T-helper 17 cell (primary cell): Measurements from ENCODE around the gene ANKRD7. TPM values are rescaled to one million over a fixed set of nuclear protein-coding genes. Genes with fewer than 3 reads are reported as not detected.

Experiments
- ATAC-seq: fragments of 150-1000 bp; cut with Tn5 transposase; 2 replicates; pipeline ENCODE4 v1.10.0; 2021; ENCODE audit warnings: mild to moderate bottlenecking, moderate library complexity
- DNase-seq, 3 donors: peaks; one replicate each; pipeline versions ENCODE4 v3.0.0 to v3.0.0-alpha.2; 2020 to 2021
- H3K9me3 ChIP-seq: one replicate; pipeline ENCODE4 v1.7.0; 2013; ENCODE audit warnings: low read length, mild to moderate bottlenecking; ENCODE audit not compliant: control insufficient read depth, poor library complexity, severe bottlenecking
- H3K27ac Mint-ChIP-seq: one replicate; pipeline ENCODE4 v1.8.0; 2022; ENCODE audit warnings: mild to moderate bottlenecking, moderate library complexity, mixed read lengths
- H3K27me3 Mint-ChIP-seq: one replicate; pipeline ENCODE4 v1.8.0; 2022; ENCODE audit warnings: mixed read lengths
- H3K36me3 Mint-ChIP-seq: one replicate; pipeline ENCODE4 v1.8.0; 2022; ENCODE audit warnings: low read depth, mixed read lengths
- H3K4me1 Mint-ChIP-seq: one replicate; pipeline ENCODE4 v1.8.0; 2022; ENCODE audit warnings: mild to moderate bottlenecking, mixed read lengths
- H3K4me3 Mint-ChIP-seq: one replicate; pipeline ENCODE4 v1.8.0; 2022; ENCODE audit warnings: mild to moderate bottlenecking, moderate library complexity, mixed read lengths
- total RNA-seq, 4 donors: library from RNA in 2 of 4; stranded (reverse) in 2 of 4; gene quantifications; one replicate each; pipeline ENCODE4 v1.2.3 and lab custom pipeline; 2022 to 2026

The ANKRD7 gene
- total RNA-seq, result under 1 TPM in 1 of 2 donors, not detected in 1; 0.47 TPM
- 0 to 0.15 reads per million in 2 donors for total RNA-seq (lab: John Stamatoyannopoulos, UW)

- peaks cover 7% of the 10 kb centered on the region for H3K27me3 Mint-ChIP-seq
- no peaks in the 10 kb centered on the region for H3K4me1 Mint-ChIP-seq
- DNase-seq (no peak), ATAC-seq (no peak)
- no peak within 1 kb of the TSS for H3K27ac Mint-ChIP-seq
- no peaks in the 10 kb centered on the region for H3K9me3 ChIP-seq
- H3K36me3 Mint-ChIP-seq, result no peaks in the 10 kb centered on the region
- no peak within 1 kb of the TSS for H3K4me3 Mint-ChIP-seq
Measured at GRCh38 chr7:118224521-118224920, at the start of gene ANKRD7. ANKRD7 (plus strand) TSS chr7:118224704; CDS start chr7:118224831, 127 bp downstream.

- DNase-seq (no peak), ATAC-seq (no peak)
- Mint-ChIP-seq H3K4me1 (peaks cover 2% of the 10 kb centered on the region), H3K36me3 (no peaks in the 10 kb centered on the region), H3K4me3 (no peak overlapping the region), H3K27ac (no peak overlapping the region), H3K27me3 (peaks cover 20% of the 10 kb centered on the region)
- no peaks in the 10 kb centered on the region for H3K9me3 ChIP-seq
Measured at GRCh38 chr7:118175740-118176139, 48.8 kb upstream of the ANKRD7 start.

DNA sequence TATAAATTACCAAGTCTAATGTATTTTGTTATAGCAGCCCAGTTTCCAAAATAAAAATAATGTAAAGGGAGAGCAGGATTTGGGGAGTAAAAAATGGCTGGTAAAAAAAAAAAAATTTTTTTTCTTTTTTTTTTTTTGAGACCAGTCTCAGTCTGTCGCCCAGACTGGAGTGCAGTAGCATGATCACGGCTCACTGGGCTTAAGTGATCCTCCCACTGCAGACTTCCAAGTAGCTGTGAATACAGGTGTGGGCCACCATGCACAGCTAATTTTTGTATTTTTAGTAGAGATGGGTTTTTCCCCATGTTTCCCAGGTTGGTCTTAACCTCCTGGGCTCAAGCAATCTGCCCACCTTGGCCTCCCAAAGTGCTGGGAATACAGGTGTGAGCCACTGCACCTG is 45.3 kb upstream of the ANKRD7 start:
- ATAC-seq, result no peak
- no peaks in the 10 kb centered on the region for H3K9me3 ChIP-seq
- DNase-seq, result no peak
- Mint-ChIP-seq H3K4me3 (no peak overlapping the region), H3K4me1 (peaks cover 7% of the 10 kb centered on the region), H3K36me3 (peaks cover 3% of the 10 kb centered on the region), H3K27ac (no peak overlapping the region), H3K27me3 (peaks cover 3% of the 10 kb centered on the region)

GRCh38 chr7:118182593-118183427 is 41.7 kb upstream of the ANKRD7 start:
- peaks cover 6% of the 10 kb centered on the region for H3K36me3 Mint-ChIP-seq
- H3K4me3 Mint-ChIP-seq, result peak overlapping the region; percentile 96
- H3K27ac Mint-ChIP-seq, result peak overlapping the region; percentile 97
- DNase-seq, result no peak
- peaks cover 26% of the 10 kb centered on the region for H3K4me1 Mint-ChIP-seq
- H3K27me3 Mint-ChIP-seq, result no peaks in the 10 kb centered on the region
- no peaks in the 10 kb centered on the region for H3K9me3 ChIP-seq
- no peak for ATAC-seq

GRCh38 chr7:118183428-118183785 is 41.1 kb upstream of the ANKRD7 start:
- H3K27ac Mint-ChIP-seq, result peak overlapping the region; percentile 97
- H3K9me3 ChIP-seq, result no peaks in the 10 kb centered on the region
- H3K27me3 Mint-ChIP-seq, result no peaks in the 10 kb centered on the region
- peaks cover 26% of the 10 kb centered on the region for H3K4me1 Mint-ChIP-seq
- H3K36me3 Mint-ChIP-seq, result peaks cover 6% of the 10 kb centered on the region
- H3K4me3 Mint-ChIP-seq, result peak overlapping the region; percentile 96
- ATAC-seq, result peak; percentile 12
- no peak for DNase-seq

DNA sequence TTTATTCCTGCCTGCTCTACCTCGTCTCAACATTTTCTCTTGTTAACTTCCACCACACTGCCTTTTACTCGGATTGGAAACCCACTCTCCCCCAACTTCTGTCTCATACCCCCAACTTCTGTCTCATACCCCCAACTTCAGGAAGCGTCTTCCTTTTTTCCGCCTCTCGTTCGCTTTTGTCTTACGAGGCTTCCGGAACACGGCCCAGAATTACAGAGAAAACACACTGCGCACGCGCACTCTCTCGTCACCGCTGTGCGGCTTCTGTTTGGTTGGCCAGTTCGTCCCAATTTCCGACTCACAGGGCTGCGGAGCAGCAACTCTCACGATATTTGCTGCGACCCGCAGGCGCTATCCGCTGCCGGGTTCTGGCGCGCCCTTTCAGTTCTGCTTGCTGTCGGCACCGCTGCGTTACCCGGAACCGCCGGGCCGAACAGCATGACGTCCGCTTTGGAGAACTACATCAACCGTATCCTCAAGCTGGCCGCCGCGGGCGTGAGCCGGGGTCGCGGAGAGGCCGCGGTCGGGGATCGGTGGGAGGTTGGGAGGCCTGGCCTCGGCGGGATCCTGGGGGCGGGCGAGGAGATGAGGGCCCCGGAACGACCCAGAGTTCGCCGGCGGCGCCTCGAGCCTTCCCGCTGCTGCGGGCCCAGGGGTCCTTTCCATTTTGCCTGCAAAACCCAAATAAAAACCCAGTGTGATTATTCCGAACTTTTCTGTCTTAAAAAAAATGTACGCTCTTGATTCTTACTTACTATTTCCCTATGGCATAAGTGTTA is 40.5 kb upstream of the ANKRD7 start, which contains the start of gene LSM8:
TSS of gene LSM8 (plus strand) at position 379 of the 779 bp plus-strand sequence. CDS start at position 439, 60 bp downstream.
- Mint-ChIP-seq H3K4me1 (peaks cover 26% of the 10 kb centered on the region), H3K36me3 (peaks cover 6% of the 10 kb centered on the region), H3K27me3 (no peaks in the 10 kb centered on the region), H3K4me3 (peak within 1 kb of the TSS; percentile 96), H3K27ac (peak within 1 kb of the TSS; percentile 97)
- peak; percentile 98 for ATAC-seq
- DNase-seq, result peak; percentile 90 to 95 (median 94)
- H3K9me3 ChIP-seq, result no peaks in the 10 kb centered on the region

DNA sequence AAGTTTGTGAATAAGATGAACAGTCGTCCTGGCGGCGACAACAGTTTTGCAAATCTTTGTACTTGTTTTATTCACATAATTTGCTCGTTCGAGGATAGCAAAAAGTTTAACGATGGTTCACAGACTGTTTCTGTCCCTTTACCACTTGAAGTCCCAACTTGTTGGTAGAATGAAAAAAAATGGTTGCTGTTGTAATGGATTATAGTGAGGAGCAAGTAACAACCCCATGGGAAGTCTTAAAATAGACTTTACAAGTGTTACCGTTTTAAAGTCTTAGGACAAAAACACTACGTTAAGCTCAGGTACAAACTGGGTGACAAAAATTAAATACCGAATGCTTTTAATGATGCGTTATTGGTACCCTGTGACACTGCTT is 40.0 kb upstream of the ANKRD7 start:
- DNase-seq, result no peak
- no peaks in the 10 kb centered on the region for H3K9me3 ChIP-seq
- peaks cover 26% of the 10 kb centered on the region for H3K4me1 Mint-ChIP-seq
- peak overlapping the region; percentile 97 for H3K27ac Mint-ChIP-seq
- no peak for ATAC-seq
- peak overlapping the region; percentile 96 for H3K4me3 Mint-ChIP-seq
- H3K27me3 Mint-ChIP-seq, result no peaks in the 10 kb centered on the region
- H3K36me3 Mint-ChIP-seq, result peaks cover 6% of the 10 kb centered on the region

DNA sequence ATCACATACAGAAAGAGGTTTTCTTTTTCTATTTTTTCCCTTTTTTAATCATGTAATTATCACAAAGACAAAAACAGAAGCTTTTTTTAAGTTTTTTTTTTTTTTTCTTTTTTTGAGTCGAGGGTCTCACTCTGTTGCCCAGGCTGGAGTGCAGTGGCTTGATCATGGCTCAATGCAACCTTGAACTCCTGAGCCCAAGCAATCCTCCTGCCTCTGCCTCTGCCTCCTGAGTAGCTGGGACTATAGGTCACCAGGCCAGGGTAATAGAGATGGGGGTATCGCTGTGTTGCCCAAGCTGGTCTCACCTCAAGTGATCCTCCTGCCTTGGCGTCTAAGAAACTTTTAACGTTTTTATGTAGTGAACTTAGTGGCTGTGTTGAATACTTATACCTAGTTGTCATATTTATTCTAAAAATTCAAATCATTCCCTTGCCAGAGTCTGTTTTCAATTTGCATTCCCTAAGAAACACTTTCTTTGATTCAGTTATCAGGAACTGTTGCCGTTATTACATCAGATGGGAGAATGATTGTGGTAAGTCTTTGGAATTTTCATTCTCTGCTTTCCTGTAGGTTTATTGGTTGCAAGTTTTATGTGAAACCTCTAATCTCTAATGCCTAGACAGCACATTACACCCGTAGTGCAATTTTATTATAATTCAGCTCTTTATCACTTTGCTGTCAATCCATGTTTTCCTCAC is 39.2 kb upstream of the ANKRD7 start:
- Mint-ChIP-seq H3K27me3 (no peaks in the 10 kb centered on the region), H3K36me3 (peaks cover 6% of the 10 kb centered on the region), H3K27ac (peak overlapping the region; percentile 97), H3K4me1 (peaks cover 23% of the 10 kb centered on the region), H3K4me3 (peak overlapping the region; percentile 73)
- DNase-seq, result no peak
- H3K9me3 ChIP-seq, result no peaks in the 10 kb centered on the region
- no peak for ATAC-seq

- Mint-ChIP-seq H3K36me3 (peaks cover 6% of the 10 kb centered on the region), H3K27me3 (no peaks in the 10 kb centered on the region), H3K4me3 (no peak overlapping the region), H3K27ac (peak overlapping the region; percentile 97), H3K4me1 (peaks cover 23% of the 10 kb centered on the region)
- DNase-seq (no peak), ATAC-seq (no peak)
- no peaks in the 10 kb centered on the region for H3K9me3 ChIP-seq
Measured at GRCh38 chr7:118186501-118186900, 38.0 kb upstream of the ANKRD7 start.

DNA sequence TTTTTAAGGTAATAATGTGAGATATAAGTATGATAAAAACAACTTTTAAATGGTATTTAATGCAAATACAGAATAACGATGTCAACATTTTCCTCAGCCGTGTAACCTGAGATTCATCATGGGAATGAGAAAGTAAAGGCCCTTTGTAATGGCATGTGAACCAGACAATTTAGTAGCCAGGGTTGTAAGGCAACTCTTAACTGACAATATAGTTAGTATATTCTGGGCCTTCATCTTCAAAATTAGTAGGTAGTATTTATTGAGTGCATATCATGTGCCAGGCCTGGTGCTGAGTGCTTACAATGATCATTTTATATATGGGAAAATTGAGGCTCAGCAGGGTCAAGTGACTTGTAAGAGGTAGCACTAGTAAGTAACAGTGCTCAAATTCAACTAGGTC is 29.9 kb upstream of the ANKRD7 start:
- no peak for ATAC-seq
- Mint-ChIP-seq H3K27ac (no peak overlapping the region), H3K27me3 (no peaks in the 10 kb centered on the region), H3K36me3 (no peaks in the 10 kb centered on the region), H3K4me3 (no peak overlapping the region), H3K4me1 (peaks cover 4% of the 10 kb centered on the region)
- H3K9me3 ChIP-seq, result no peaks in the 10 kb centered on the region
- DNase-seq, result no peak

DNA sequence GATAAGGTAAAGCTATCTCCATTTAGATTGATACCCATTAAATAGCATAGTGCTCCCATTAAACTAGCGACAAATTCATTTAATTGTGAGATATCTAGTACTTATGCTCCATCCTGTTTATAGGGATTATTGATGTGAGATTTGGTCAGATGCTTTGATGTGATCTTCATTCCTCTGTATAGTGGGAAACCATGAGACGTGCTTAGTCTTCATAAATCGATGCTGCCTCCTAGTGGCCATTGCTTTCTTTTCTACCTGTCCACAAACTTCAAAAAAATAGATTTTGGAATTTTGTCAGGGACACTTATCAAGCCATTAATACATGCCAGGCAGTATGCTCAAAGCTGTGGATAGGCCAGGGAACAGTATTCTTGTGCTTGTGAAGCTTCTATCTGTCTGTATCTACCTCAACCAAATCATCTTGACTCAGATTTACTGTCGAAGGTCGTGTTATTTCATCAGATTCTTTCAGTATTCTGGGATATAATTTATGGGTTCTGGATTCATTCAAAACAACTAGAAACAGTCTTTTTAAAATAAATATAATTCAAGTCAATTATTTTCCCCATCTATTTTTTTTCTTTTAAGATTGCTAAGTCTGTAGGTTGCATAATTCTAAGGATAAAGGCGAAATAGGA is 28.5 kb upstream of the ANKRD7 start:
- DNase-seq, result peak in 1 of 3 donors; percentile 46
- no peaks in the 10 kb centered on the region for H3K36me3 Mint-ChIP-seq
- H3K4me3 Mint-ChIP-seq, result no peak overlapping the region
- H3K4me1 Mint-ChIP-seq, result peaks cover 6% of the 10 kb centered on the region
- no peaks in the 10 kb centered on the region for H3K9me3 ChIP-seq
- peak overlapping the region; percentile 37 for H3K27ac Mint-ChIP-seq
- no peaks in the 10 kb centered on the region for H3K27me3 Mint-ChIP-seq
- peak; percentile 84 for ATAC-seq

DNA sequence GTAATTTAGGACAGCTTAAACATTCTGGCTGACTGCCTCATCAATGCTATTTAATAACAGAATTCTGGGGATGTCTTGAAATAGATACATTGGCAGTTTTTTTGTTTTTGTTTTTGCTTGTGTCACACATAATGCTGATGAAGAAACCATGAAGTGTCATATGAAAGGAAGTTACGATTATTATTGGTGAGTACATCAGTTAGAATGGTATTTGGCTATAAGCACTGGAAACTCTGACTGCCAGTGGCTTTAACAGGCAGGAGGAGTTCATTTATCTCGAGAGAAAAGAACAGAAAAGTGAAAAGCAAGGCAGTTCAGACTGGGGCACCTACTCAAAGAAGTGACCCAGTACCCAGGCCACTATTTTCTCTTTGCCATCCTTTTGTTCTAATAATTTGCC is 22.4 kb upstream of the ANKRD7 start:
- Mint-ChIP-seq H3K4me1 (peaks cover 2% of the 10 kb centered on the region), H3K27ac (no peak overlapping the region), H3K27me3 (no peaks in the 10 kb centered on the region), H3K4me3 (no peak overlapping the region), H3K36me3 (no peaks in the 10 kb centered on the region)
- no peak for DNase-seq
- no peaks in the 10 kb centered on the region for H3K9me3 ChIP-seq
- ATAC-seq, result no peak
